ENCODE results near the gene ATG101.

Gene ATG101

DNA sequence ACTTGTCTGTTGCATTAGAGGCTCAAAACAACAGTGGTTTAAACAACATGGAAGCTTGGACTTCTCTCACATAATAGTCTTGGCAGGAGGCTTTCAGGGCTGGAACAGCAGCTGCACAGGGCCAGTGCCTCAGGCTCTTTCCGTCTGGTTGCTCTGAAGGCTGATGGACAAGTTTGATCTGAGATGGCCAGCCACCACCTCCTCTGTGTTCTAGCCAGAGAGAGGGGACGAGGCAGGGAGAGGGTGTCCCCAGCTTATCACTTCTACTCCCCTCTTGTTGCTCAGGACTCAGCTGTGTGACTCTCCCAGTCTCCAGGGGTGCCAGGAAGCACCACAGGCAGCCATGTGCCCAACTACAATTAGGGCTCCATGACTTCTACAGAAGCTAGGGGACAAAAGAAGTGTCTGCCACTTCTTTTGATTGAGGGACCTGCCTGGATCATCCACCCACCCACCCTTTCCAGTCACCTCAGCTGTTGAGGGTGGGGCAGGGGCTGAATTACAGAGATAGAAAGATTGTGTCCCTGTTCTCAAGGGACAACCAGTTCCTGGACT, 56.3 kb downstream of the ATG101 start:
- TF ChIP-seq, protein P1, sequence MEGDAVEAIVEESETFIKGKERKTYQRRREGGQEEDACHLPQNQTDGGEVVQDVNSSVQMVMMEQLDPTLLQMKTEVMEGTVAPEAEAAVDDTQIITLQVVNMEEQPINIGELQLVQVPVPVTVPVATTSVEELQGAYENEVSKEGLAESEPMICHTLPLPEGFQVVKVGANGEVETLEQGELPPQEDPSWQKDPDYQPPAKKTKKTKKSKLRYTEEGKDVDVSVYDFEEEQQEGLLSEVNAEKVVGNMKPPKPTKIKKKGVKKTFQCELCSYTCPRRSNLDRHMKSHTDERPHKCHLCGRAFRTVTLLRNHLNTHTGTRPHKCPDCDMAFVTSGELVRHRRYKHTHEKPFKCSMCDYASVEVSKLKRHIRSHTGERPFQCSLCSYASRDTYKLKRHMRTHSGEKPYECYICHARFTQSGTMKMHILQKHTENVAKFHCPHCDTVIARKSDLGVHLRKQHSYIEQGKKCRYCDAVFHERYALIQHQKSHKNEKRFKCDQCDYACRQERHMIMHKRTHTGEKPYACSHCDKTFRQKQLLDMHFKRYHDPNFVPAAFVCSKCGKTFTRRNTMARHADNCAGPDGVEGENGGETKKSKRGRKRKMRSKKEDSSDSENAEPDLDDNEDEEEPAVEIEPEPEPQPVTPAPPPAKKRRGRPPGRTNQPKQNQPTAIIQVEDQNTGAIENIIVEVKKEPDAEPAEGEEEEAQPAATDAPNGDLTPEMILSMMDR (conservative IDR thresholded peaks at IDR 0.05; ENCODE audit: low read length) = no peak
- no peak for TF ChIP-seq EZH2phosphoT487 (IDR thresholded peaks at IDR 0.05; ENCODE audit: borderline replicate concordance)
- H3K4me1 ChIP-seq (ENCODE audit: insufficient read depth, low read length, poor library complexity, severe bottlenecking) = no peaks in the 10 kb centered on the region
- no peaks in the 10 kb centered on the region for H3K36me3 ChIP-seq (ENCODE audit: insufficient read depth, low read length)
- no peak overlapping the region for H3K4me2 ChIP-seq (ENCODE audit: low read depth, low read length, poor library complexity, severe bottlenecking)
- no peaks in the 10 kb centered on the region for H3K9me3 ChIP-seq (ENCODE audit: insufficient read depth, low read depth, low read length)
- H2AFZ ChIP-seq (ENCODE audit: low read length) = no peak overlapping the region
- no peaks in the 10 kb centered on the region for H3K79me2 ChIP-seq (ENCODE audit: insufficient read depth, low read length)
- no peaks in the 10 kb centered on the region for H3F3A ChIP-seq (ENCODE audit: low read depth)
- H3K27me3 ChIP-seq (ENCODE audit: insufficient read depth, low read length, poor library complexity, severe bottlenecking) = no peaks in the 10 kb centered on the region
- no peaks in the 10 kb centered on the region for H4K20me1 ChIP-seq (ENCODE audit: insufficient read depth, low read length, poor library complexity, severe bottlenecking)
- H3K4me3 ChIP-seq (ENCODE audit: low read length, poor library complexity, severe bottlenecking) = no peak overlapping the region
- H3K9ac ChIP-seq (ENCODE audit: low read depth, low read length, poor library complexity, severe bottlenecking) = no peak overlapping the region
- H3K9me2 ChIP-seq (replicated peaks; ENCODE audit: low read depth, low read length) = no peaks in the 10 kb centered on the region

Measured in Loucy (cell line).